ENCODE measurements around the gene AUTS2.
A peak's percentile ranks its signal among the peaks of the same experiment; 100 is the strongest.
"Not testable (repeated sequence)": the region's sequence is repeated elsewhere in the genome, so short reads cannot be mapped to it uniquely, and the experiment has no call there.

Gene AUTS2

DNA sequence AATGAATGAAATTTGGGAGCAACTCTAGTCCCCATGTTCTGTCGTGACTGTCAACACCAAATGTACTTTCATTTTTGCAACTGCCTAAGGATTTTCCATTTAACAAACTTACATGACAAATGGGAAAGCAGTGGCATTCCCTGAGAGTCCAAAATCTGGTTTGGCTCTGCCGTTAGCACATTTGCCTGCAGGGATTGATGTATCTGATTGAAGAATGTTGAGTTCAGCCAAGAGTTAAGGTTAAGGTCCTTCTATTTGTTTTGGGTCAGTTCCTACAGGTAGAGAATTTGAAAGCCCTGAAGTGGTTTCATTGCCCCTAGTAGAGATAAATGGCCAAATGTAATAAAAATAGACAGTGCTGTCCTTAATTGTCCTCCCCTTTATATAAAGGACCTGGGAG lies 1127.2 kb downstream of the AUTS2 start:
- DNase-seq, result no peak

DNA sequence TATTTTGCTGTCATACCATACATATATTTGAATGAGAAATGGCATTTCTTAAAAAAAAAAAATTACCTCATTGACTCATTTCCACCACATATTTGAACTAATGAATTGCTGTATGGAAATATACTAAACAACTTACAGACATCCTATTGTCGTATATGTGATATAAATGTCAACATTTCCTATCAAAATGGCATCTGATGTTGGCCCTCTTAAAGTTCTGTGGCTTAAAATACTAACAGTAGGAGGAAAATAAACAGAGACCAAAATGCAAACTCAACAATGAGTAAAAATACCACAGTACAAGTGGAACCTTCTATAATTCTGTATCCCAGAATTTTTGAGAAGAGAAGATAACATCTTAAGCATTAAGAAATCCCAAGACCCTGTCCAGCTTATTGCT lies 1128.0 kb downstream of the AUTS2 start:
- no peak for DNase-seq

DNA sequence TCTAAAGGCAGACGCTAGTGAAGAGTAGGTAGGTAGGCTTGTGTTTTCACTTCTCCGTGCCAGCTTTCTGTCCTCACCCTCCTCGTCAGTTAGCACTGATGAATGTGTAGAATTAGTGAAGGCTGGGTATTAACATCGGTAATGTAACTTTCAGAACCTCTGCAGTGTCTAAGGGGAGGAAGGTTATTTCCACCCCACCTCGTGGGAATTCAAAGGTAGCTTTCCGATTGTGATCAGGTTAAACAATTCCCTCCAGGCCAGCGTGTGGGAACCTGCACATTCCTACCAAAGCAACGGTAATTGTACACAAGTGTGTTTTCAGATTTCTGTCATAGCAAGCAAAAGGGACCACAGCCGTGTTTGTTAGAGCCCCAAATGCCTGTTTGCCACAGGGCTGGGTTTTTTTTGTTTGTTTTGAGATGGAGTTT lies 1128.7 kb downstream of the AUTS2 start:
- DNase-seq, result no peak

DNA sequence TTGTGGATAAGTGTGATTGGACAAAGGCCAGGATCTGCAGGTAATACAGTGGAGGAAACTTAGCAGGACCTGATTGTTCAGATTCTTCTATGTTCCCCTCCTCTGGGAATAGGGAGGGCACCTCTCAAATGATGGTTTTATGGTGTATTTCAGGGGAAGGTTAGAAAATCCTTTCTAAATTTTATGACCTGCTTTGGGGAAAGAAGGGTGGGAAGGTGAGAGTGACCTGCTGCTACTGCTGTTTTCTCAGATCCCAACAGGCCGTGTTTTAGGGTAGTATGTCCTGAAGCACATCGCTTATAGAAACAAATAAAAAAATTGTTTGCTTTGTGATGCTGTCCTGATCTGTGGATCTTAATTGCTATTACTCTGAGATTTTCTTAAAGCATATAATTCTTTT lies 1129.6 kb downstream of the AUTS2 start:
- no peak for DNase-seq

DNA sequence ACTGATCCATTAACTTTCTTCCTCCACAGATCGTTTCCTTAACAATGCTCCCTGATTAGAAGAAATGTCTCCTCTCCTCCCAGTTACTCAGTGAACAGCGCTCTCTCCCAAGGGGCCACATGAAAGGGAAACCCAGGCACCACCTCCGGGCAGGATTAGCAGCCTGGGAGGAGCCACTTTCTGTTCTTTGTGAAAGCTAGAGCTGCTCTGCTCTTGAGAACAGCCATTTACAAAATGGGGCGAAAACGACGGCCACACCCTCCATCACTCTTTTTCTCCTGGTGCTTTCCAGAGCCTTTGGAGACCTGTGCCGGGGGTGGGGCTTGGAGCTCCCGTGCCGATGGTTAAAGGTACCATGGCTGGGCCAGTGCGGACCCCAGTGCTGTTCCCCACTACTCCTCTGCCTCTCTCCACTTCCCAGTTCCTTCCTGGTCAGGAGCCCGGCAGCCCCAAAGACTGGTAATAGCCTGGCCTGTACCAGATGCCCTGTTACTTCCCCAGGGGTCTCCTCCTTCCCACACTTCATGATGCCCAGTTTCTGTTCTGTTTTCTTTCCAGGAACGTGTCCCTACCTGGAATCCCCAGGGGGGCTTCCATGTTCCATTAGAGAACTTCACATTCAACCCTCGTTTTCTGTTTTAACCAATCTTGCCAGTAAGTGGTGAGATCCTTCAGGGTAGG lies 1130.7 kb downstream of the AUTS2 start:
- no peak for DNase-seq

DNA sequence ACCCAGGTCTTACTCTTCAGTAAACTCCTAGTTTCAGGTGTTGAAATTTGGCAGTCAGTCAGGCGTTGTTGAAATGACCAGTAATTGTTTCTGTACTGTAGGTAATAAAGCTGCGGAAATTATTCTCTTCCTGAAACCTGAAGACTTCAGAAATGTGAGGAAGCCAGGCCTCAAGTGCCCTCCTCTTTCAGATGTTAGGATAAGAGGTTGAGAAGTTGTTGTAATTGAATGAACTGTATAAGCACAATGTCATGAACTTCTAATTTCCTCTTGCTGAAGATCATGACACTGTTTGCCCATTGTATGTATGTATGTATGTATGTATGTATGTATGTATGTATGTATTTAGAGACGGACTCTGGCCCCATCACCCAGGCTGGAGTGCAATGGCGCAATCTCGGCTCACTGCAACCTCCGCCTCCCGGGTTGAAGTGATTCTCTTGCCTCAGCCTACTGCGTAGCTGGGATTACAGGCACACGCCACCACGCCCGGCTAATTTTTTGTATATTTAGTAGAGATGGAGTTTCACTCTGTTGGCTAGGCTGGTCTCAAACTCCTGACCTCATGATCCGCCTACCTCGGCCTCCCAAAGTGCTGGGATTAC lies 1131.4 kb downstream of the AUTS2 start:
- not testable (repeated sequence) for DNase-seq

DNA sequence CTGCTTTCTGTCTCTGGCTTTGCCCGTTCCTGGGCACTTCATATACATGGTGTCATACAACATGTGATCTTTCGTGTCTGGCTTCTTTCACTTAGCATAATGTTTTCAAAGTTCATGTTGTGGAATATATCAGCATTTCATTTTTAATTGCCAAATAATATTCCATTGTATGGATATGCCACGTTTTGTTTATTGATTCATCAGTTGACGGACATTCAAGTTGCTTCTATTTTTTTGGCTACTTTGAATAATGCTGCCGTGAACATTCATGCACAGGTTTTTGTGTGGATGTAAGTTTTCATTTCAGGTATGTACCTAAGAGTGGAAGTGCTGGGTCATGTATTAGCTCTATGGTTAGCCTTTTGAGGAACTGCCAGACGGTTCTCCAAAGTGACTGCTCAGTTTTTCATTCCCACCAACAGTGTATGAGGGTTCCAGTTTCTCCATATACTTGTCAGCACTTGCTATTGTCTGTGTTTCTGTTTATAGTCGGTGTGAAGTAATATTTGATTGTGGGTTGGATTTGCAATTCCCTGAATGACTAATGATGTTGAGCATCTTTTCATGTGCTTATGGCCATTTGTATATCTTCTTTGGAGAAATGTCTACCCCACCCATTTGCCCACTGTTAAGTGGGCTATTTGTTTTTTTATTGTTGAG lies 1132.3 kb downstream of the AUTS2 start:
- no peak for DNase-seq

DNA sequence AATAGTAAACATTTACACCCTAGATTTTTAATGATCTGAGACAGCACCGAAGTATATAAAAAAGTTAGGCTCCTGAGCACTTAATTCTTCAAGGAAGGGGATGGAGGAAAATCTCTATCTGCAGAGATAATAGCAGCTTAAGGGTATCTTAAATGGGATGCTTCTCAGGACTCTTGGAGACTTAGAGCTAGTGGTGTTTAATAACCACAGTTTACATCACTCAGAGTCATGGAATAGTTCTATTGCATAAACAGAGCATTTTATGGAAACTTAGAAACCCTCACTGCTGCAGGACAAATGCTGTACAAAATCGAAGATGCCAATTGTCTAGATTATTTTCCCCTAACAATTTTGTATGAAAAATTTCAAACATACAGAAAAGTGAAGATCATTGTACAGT lies 1134.8 kb downstream of the AUTS2 start:
- DNase-seq, result no peak

DNA sequence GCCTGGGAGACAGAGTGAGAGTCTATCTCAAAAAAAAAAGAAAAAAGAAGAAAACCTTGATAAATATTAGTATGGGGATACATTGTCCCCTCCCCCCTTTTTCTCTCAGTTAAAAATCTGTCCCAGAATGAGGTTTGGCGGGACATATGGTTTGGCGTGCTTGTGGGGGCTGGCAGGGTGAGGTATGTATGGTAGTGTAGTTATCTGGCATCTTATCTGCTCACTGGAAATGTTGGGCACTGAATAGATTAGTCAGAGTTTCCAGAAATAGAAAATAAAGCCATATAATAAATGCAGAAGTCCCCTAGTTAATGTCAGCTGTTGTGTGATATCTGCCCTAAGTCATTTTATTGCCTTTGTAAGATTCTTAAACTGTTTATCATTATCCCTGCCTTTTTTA lies 1136.1 kb downstream of the AUTS2 start:
- no peak for DNase-seq

DNA sequence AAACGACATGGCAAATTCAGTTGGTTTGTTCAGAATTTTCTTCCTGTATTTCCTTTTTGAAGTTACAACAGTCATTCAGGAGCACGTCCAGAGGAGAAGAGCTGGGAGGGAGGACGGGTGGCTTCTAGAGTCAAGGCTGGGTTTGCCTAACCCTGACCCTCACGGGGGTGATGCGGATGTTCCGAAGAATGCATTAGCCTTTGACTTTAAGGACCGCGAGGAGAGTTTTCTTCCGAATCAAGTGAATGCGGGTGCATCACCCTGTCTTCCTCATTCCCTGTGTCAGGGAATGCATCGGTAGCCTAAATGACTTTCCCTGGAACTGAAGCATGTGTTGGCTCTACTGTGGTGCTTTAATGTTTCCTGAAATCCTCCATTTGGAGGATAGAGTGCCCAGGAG lies 1137.0 kb downstream of the AUTS2 start:
- no peak for DNase-seq

DNA sequence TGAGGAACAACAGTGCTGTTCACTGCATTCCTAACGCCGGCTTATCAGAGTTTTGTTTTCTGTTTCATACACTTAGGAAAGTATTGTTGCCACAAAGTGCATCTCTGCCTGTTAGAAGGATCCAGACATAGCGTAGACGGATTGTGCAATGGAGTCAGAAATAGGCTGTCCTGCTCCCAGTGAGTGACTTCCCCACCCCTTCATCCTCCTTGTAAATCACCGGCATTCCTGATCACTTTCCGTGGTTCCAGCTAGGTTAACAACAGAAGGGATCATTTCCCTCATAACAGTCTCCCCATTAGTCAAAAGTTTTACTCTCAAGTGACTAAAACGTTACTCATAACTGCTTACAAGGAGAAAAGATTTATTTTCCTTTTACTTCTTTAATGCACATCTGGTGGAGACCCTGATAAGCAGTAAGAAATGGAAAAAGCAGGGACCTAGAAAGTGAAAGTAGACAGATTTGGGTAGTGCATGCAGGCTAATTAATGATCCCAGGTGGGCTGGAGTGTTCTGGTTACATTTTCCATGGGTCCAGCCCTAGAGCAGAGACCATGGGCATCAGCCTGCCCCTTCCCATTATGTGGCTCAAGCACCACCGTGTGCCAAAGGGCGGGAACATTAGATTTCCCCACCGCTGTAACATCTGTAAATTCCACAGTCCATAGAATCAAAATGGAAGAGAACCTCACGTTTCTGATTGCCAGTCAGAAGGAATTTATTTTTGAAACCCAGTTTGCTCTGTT lies 1138.6 kb downstream of the AUTS2 start:
- DNase-seq, result no peak

DNA sequence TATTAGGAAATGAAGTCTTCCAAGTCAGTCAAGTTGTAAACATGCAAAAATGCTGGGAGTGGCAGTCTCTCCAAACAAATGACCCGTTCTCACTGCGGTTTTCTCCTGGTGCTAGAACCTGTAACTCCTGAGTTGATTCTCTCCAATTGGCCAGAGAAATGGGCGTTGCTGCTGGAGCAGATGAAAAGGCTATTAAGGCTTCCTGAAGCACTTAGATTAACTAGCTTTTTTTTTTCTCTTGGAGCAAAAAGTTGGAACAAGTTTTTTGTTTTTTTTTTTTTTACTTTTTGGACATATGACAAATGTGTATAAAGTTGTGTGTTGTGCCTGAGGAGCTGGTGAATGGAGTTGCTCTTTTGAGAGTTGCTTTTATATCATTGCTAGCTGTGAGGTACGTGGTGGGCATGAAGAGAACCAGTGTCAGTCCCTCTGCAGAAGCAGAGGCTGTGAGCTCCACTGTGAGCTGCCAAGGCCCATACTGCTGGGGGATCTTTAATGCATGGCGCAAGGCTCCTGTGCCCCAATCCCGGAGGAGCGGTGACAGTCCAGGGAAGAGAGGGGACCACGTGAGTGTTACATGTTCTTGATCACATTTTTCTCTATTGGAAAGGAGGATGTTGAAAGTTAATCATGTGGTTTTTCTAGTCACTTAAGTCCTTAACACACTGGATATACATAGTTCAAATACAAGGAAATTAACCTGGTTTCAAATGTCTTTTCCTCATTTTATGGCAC lies 1140.0 kb downstream of the AUTS2 start:
- DNase-seq, result no peak

DNA sequence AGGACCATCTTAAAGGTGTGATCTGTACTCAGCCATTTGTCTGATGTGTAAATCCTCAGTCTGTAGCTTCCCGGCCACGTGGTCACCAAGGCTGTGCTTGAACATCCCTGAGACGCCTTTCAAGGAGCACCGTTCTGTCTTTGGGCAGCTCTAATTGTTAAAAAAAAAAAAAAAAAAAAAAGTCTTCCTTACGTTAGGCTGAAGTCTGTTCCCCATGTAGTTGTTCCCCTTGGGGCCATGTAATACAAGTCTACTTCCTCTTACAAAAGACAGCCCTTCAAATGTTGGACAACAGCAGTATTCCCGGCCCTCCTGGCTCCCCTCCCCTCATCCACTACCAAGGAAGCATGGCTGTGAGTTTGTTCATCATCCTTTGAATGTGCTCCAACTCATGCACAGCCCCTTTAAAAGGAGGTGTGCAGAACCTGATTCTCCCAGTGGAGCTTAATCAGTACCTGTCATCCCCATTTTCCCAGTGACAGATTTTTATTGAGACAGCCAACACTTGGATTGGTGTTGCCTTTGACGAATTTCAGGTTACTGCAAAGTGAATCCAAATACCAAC lies 1141.5 kb downstream of the AUTS2 start:
- no peak for DNase-seq

DNA sequence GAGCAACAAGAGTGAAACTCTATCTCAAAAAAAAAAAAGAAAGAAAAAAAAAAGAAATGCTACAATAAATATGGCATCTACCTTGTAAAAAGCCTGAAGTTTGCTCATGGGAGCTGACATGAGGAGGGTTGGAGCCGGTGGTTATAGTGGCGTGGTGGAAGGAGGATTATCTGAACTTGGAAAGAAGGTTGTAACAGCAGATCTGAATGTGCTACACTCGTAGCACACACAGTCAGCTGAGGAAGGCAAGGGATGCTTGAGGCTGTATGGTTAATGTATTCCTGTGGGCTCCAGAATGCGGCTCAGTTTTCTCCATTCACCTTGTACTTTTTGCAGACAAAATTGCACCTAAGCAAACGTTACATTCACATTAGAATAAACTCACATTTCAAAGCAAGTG lies 1143.4 kb downstream of the AUTS2 start:
- DNase-seq, result no peak

DNA sequence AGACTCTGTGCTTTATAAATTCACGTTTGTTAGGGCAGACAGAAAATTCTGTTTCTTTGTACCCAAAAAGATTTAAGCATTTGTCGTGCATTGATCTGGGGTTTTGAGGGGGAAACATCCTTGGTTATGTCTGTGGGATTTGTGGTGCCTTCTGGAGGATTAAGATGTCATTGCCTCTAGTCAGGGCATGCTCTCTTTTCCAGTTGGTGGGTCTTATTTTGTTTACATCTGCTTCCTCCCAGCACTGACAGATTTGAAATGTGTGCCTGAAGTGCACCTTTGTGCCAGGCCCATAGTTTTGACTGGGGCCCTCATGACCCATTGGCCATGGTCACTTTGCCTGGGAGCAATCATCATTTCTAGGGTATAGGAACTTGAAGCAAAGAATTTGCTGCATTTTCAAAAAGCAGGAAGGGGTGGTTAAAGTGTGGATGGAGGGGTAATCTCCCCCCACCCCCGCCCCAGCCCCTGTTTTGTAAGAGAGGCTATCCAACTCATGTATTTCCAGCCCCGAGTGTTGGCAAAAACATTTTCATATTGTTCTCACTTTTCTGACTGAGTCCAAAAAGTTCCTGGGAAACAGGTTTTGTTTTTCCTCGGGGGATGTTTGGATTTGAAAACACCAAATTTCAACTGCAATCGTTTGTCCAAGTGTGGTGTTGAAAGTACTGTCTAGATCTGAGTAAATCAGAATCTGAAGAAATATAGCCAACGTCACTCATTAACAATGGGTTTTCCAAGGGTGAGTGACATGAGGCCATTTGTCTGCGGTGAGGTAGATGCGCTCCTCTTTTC lies 1145.5 kb downstream of the AUTS2 start:
- no peak for DNase-seq

DNA sequence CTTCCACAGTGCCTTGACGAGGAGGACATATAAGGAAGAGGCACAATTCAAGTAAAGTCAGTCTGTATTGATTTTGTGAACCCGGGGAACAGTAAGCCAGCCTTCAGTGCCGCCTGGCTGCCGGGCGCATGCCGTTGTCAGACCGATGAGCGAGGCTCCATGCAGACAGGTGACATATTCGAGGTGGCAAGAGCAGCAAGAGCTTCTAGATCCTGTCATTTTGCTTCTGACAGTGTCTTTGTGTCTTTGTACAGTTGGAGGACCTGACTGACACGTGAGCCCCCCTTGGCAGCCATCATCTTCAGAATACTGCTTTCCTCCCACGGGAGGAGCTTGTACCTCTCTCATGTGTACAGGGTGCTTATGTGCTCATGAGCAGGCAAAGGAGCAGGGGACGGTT lies 1146.2 kb downstream of the AUTS2 start:
- DNase-seq, result no peak

DNA sequence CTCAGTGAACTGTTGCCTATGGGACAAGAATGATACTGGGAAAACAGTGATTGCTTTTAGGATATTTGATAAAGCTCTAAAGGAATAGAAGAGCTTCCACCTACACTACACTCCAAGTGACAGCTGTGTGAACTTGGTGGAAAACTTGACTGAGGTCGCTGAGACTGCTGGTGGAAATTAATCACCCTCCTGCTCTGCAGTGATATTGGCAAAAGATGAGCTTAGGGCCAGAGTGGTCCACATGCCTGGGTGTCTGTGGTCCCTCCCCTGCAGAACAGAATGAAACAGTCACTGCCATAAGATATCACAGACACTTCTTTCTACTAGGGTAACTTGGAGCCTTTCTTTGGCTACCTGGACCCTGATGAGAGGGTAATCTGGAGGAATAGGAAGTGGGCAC lies 1151.6 kb downstream of the AUTS2 start:
- no peak for DNase-seq

DNA sequence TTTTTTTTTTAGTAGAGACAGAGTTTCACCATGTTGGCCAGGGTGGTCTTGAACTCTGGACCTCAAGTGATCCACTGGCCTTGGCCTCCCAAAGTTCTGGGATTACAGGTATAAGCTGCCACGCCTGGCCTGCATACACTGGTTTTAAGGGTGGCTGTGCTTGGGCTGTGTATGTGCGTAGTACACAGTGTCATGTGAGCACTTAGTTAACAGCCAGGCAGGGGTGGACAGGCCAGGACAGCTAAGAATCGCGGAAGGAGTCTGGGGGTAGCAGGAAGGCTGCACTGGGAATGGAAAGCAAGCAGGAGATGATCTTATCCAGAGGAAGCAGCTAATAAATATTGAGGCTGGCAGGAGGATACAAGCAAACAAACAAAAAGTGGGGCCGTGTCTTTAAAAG lies 1153.6 kb downstream of the AUTS2 start:
- no peak for DNase-seq

DNA sequence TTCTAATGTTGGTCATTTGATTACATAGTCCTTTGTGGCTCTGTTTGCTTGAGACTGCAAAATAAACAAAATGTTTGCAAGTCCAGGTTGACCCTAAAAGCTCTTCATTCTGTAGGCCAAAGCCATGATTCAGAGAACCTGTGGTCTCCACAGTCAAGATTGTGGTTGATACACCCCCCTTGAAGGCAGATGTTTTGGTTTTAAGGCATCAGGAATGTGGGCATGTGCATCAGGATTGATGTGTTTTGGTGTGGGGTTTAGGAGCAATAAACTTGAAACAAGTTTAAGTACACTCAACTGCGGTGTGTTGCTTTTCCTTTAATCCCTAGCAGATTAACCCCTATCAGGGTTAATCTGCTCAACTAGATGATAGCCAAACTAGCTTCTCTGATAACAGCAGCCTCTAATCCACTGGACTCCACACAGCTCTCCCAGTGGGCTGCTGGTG lies 1154.5 kb downstream of the AUTS2 start:
- DNase-seq, result no peak

DNA sequence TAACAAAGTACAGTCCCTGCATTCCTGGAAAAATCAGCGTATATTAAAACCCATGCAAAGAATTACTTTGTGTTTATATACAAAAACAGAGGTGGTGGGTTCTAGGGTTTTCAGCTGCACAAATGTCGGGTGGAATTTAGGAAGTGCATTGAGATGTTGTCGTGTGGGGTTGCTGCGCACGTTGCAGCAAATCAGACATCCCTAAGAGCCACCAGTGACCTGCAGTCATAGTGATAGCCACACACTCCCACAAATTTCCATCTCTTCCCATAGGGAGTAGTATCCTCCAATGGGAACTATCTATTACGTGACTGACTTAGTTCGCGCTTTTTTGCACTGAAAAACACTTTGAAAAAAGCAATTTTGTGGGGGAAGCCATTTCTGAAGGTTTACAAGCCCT lies 1158.5 kb downstream of the AUTS2 start:
- peak; percentile 53 for DNase-seq

DNA sequence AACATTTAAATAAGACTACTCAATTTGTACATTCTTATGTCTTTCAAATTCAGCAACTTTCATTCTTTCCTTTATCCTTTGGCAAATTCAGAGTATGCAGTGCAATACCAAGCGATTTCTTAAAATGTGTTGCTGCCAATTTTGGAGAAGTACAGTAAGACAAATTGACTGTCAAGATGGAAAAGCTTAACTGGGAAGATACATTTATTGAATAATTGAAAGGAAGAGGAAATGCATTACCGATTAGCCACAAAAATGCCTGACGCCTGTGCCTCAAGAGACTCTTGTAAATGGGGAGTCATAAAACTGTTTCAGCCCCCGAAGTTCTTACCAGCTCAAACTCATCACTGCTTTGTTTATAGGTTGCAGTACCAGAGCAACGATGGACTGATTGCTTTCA lies 1160.4 kb downstream of the AUTS2 start:
- DNase-seq, result no peak

DNA sequence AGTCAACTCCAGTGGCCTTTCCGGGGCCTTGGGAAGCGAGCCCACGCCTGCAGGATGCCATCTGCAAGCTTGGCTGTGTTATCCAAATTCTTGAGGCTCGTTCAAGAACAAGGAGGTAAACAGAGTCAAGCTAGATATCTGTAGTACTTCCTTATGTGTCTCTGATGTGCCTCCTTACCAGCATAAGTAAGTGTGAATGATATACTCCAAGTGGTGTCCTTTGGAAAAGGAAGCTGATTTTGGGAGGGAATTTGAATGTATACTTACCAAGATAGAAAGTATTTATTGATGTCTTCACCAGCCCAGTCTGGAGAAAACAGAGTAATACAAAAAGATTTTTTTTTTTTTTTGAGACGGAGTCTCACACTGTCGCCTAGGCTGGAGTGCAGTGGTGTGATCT lies 1161.4 kb downstream of the AUTS2 start:
- no peak for DNase-seq

Measured in NCI-H748 treated with DMSO at 0.1 percent for 48 hours (cell line).